ENCODE results near the gene NKD2.

Gene NKD2

GRCh38 chr5:994272-994607, 14.4 kb upstream of the NKD2 start:
- no peak for TF ChIP-seq CTCF (IDR thresholded peaks at IDR 0.05)
- peaks cover 0 to 27% of the 10 kb centered on the region in 2 donors for H3K27me3 ChIP-seq
- intact Hi-C loops (cut with DNase I; ENCODE audit: low total_unique reads), result no loop called here
- H3K4me1 ChIP-seq, result peaks cover 0 to 3% (median 0%) of the 10 kb centered on the region in 4 donors
- H3K36me3 ChIP-seq, result no peaks in the 10 kb centered on the region
- no peak overlapping the region for H3K4me3 ChIP-seq
- H3K27ac ChIP-seq, result no peak overlapping the region
- H3K9me3 ChIP-seq, result no peaks in the 10 kb centered on the region
- peak; percentile 7 to 29 for DNase-seq

DNA sequence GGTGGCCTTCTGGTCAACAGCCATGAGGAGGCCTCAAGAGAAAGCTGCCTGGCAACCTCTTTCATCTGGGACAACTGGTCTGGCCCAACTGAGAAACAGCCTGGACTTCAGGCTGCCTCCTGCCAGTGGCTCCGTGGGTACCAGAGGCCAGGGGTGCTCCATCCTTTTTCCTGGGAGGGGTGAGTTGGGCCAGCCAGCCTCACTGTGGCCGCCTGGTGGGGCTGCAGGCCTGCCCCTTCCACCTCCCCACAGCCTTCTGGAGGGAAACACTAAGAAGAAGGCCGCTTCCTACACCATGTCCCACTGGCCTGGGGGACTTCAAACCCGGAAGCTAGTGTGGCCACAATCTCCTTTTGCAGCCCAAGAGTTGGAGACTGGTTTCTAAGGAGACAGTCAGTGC, 13.8 kb upstream of the NKD2 start:
- Histone ChIP-seq H3K4me3 (no peak overlapping the region), H3K27me3 (peaks cover 0 to 29% of the 10 kb centered on the region in 2 donors), H3K9me3 (no peaks in the 10 kb centered on the region), H3K27ac (no peak overlapping the region), H3K36me3 (no peaks in the 10 kb centered on the region), H3K4me1 (peaks cover 0 to 3% (median 0%) of the 10 kb centered on the region in 4 donors)
- no peak for TF ChIP-seq CTCF (IDR thresholded peaks at IDR 0.05)
- peak in 1 of 2 donors; percentile 10 for DNase-seq
- intact Hi-C loops (cut with DNase I; ENCODE audit: low total_unique reads), result no loop called here

DNA sequence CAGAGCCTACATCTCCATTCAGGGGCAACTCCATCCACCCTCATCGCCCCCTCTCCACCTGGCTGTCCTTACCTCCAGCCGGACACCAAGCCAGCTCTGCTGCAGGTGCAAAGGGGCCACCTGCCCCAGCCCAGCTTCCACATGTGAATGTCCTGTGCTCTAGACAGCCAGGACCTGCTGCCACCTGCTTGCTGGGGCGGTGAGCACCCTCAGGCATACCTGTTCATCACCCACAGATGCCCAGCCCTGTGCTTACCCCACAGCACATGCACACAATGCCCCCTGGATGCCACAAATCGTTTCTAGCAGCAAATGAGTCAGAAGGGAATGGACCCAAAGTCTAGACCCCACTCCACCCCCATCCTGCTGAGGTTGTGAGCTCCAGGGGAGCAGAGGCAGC, 13.3 kb upstream of the NKD2 start:
- H3K4me3 ChIP-seq, result no peak overlapping the region
- no peaks in the 10 kb centered on the region for H3K36me3 ChIP-seq
- H3K27me3 ChIP-seq, result peaks cover 0 to 30% of the 10 kb centered on the region in 2 donors
- H3K4me1 ChIP-seq, result peaks cover 0 to under 1% (median 0%) of the 10 kb centered on the region in 4 donors
- TF ChIP-seq CTCF (IDR thresholded peaks at IDR 0.05), result no peak
- intact Hi-C loops (cut with DNase I; ENCODE audit: low total_unique reads), result no loop called here
- no peaks in the 10 kb centered on the region for H3K9me3 ChIP-seq
- no peak overlapping the region for H3K27ac ChIP-seq
- DNase-seq, result peak; percentile 15 to 51

DNA sequence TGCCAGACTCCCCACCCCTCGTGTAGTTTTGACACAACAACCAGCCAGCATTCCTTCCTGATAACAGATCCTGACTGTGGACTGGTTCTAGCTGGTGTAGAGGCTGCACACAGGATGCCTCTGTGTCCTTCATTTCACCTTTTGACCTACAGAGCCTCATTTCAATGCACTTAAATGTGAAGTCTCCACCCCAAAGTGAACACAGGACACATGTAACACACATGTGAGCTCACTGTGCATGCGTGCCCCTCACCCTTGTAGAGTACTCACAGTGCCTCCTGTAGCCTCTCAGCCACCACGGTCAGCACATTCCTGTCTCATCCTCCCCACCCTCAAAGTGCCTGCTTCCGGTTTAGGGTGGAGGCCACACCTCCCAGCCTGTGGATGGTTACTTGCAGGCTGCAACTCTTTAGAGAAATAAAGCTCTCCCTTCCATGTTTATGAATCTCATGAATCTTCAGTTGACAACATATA, 11.6 kb upstream of the NKD2 start:
- intact Hi-C loops (cut with DNase I; ENCODE audit: low total_unique reads), result no loop called here
- H3K9me3 ChIP-seq, result no peaks in the 10 kb centered on the region
- no peak overlapping the region for H3K27ac ChIP-seq
- no peaks in the 10 kb centered on the region for H3K4me1 ChIP-seq
- peak in 1 of 2 donors; percentile 25 for DNase-seq
- no peak for TF ChIP-seq CTCF (IDR thresholded peaks at IDR 0.05)
- H3K4me3 ChIP-seq, result no peak overlapping the region
- peaks cover 0 to 21% of the 10 kb centered on the region in 2 donors for H3K27me3 ChIP-seq
- no peaks in the 10 kb centered on the region for H3K36me3 ChIP-seq

- no peaks in the 10 kb centered on the region for H3K36me3 ChIP-seq
- no peaks in the 10 kb centered on the region for H3K4me1 ChIP-seq
- H3K4me3 ChIP-seq, result no peak overlapping the region
- TF ChIP-seq CTCF (IDR thresholded peaks at IDR 0.05), result no peak
- H3K9me3 ChIP-seq, result no peaks in the 10 kb centered on the region
- H3K27ac ChIP-seq, result no peak overlapping the region
- intact Hi-C loops (cut with DNase I; ENCODE audit: low total_unique reads), result no loop called here
- peak in 1 of 2 donors; percentile 58 for DNase-seq
- peaks cover 0 to 21% of the 10 kb centered on the region in 2 donors for H3K27me3 ChIP-seq
Observed at GRCh38 chr5:997711-998110, 10.9 kb upstream of the NKD2 start.

Data from tibial artery (tissue), 4 donors.